Gastrocnemius medialis (tissue), 4 donors: ENCODE measurements around the gene TM4SF20.

Experiments
- POLR2A ChIP-seq, 2 donors: fragments of 450-650 bp; IDR thresholded peaks; one replicate each; pipeline ENCODE4 v1.6.1; 2017; ENCODE audit warnings: antibody characterized with exemption in 2 of 2, mild to moderate bottlenecking in 2 of 2, moderate library complexity in 2 of 2
- TF ChIP-seq, protein P1 (sequence below), 5 experiments: fragments of 450-650 bp in 3 of 5; fragments of 200-600 bp in 2 of 5; sonication (generic) in 2 of 5; IDR thresholded peaks in 4 of 5; conservative IDR thresholded peaks in 1 of 5; 1 replicate in 4 of 5; 2 replicates in 1 of 5; pipeline ENCODE4 v1.5.1; 2016 to 2019; ENCODE audit warnings: antibody characterized with exemption in 5 of 5, mild to moderate bottlenecking in 3 of 5, moderate library complexity in 3 of 5

GRCh38 chr2:227398684-227399670 is 19.9 kb upstream of the TM4SF20 start:
- no peak for TF ChIP-seq POLR2A (IDR thresholded peaks at IDR 0.05)
- TF ChIP-seq, protein P1, sequence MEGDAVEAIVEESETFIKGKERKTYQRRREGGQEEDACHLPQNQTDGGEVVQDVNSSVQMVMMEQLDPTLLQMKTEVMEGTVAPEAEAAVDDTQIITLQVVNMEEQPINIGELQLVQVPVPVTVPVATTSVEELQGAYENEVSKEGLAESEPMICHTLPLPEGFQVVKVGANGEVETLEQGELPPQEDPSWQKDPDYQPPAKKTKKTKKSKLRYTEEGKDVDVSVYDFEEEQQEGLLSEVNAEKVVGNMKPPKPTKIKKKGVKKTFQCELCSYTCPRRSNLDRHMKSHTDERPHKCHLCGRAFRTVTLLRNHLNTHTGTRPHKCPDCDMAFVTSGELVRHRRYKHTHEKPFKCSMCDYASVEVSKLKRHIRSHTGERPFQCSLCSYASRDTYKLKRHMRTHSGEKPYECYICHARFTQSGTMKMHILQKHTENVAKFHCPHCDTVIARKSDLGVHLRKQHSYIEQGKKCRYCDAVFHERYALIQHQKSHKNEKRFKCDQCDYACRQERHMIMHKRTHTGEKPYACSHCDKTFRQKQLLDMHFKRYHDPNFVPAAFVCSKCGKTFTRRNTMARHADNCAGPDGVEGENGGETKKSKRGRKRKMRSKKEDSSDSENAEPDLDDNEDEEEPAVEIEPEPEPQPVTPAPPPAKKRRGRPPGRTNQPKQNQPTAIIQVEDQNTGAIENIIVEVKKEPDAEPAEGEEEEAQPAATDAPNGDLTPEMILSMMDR (IDR thresholded peaks at IDR 0.05 in 4 of 5, conservative IDR thresholded peaks at IDR 0.05 in 1 of 5) = no peak
